ENCODE measurements around the gene AADACL4.

AADACL4 gene

DNA sequence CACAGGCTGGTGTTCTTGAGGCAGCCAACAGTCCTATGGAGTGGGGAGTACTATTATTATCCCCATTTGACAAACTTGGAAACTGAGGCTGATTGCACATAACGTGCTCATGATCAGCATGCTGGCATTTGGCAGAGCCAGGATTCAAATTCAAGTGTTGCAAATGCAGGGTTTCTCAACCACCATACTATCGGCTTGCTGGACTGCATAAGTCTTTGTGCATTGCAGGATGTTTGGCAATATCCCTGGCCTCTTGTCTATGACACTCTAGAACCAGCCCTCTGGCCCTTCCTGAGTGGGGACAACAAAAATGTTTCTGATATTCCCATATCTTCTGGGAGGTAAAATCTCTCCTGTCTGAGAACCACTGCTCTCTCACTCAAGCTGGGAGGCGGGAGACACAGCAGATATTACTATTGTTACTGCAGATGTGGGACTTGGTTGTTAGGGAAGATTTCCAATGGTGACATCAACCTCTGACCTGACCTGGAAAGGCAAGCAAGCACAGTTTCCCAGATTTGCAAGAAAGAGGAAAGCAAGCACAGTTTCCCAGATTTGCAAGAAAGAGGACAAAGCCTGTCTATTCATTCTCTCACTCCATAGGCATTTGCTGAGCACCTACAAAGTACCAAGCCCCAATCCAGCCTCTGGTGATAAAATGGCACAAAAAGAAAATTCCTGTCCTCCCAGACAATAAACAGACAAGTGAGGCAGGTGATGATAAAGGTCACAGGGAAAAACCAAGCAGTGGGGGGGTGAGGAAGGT is 71.0 kb downstream of the AADACL4 start:
- no peak for DNase-seq

DNA sequence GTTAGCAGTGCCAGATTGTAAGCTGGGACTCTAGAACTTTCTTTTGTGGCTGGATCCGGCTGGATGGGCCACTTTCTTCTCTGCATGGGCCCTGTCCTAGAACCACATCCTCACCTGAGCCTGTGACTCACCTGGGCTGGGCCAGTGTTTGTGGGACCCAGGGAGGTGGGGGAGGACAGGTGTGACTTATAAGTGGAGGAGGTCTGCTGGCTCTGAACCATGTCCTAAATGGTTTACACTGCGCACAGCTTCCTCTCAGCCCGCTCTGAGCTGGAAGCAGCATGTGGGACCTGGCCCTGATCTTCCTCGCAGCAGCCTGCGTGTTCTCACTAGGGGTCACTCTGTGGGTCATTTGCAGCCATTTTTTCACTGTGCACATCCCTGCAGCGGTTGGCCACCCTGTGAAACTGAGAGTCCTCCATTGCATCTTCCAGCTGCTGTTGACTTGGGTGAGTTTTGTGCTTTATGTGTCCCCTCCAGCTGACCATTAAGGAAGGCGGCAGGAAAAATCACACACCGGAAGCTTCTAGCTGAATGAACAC is 72.1 kb downstream of the AADACL4 start, which contains the start of gene AADACL3:
AADACL3 (plus strand) TSS at position 215 of the 542 bp plus-strand sequence; CDS start at position 282, 67 bp downstream.
- no peak for DNase-seq
